Neuron (in vitro differentiated cells): Measurements from ENCODE around the gene DPH7.
"Not testable (repeated sequence)": the region's sequence is repeated elsewhere in the genome, so short reads cannot be mapped to it uniquely, and the experiment has no call there.

Source experiments
- H2AFZ ChIP-seq: one replicate; pipeline ENCODE4 v1.6.1; 2013; ENCODE audit warnings: low read depth, mild to moderate bottlenecking, inconsistent platforms, low read length, moderate library complexity
- H3K27me3 ChIP-seq: one replicate; pipeline ENCODE4 v1.6.1; 2013; ENCODE audit warnings: low read length; ENCODE audit not compliant: insufficient read depth
- H3K36me3 ChIP-seq: one replicate; pipeline ENCODE4 v1.6.1; 2013; ENCODE audit warnings: low read length; ENCODE audit not compliant: insufficient read depth
- H3K4me1 ChIP-seq: one replicate; pipeline ENCODE4 v1.6.1; 2013; ENCODE audit warnings: low read length; ENCODE audit not compliant: insufficient read depth
- H3K4me3 ChIP-seq: 2 replicates; pipeline ENCODE4 v1.5.1; 2013; ENCODE audit warnings: mild to moderate bottlenecking, low read length, moderate library complexity
- H3K9me3 ChIP-seq: one replicate; pipeline ENCODE4 v1.6.1; 2013; ENCODE audit warnings: low read length

Gene DPH7

DNA sequence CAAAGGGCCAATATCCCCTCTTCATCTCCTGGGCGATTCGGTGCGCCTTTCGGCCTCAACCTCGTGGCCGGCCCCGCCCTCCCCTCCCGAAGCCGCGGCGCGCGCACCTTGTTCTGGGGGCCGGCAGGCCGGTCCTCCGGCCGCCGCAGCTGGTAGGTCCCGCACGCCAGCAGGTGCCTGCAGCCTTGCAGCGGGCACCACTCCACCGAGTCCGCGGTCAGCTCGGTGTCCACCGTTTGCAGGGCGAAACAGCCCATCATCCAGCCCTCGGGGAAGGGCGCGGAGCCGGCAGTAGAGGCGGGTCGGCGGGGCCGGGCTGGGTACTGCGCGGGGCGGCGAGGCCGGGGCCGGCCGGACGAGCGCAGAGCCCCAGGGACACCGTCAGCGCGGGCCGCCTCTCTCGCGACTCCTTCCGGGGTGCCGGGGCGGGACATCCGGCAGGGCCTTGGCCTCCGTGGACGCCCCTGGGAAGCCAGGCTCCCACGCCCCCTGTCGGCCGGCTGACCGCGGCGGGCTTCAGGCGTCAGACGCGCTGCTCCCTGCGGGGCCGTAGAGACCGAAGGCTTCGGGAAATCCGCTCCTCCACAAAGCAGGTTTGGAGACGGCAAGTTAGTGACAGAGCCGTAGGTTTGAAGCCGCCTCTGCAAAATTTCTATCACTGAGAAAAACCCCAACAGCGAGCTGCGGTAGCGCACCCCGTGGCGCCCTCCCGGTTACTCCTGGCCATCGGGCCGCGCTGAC, at the start of gene DPH7:
Gene DPH7 (minus strand): TSS at position 408 of the 741 bp plus-strand sequence. CDS start 148 bp downstream, at position 260.
- H3K9me3 ChIP-seq = no peaks in the 10 kb centered on the region
- H3K36me3 ChIP-seq = peaks cover 47% of the 10 kb centered on the region
- H3K4me3 ChIP-seq = peak within 1 kb of the TSS; percentile 86
- peaks cover 12% of the 10 kb centered on the region for H3K4me1 ChIP-seq
- H2AFZ ChIP-seq = peak within 1 kb of the TSS; percentile 73
- H3K27me3 ChIP-seq = no peaks in the 10 kb centered on the region

DNA sequence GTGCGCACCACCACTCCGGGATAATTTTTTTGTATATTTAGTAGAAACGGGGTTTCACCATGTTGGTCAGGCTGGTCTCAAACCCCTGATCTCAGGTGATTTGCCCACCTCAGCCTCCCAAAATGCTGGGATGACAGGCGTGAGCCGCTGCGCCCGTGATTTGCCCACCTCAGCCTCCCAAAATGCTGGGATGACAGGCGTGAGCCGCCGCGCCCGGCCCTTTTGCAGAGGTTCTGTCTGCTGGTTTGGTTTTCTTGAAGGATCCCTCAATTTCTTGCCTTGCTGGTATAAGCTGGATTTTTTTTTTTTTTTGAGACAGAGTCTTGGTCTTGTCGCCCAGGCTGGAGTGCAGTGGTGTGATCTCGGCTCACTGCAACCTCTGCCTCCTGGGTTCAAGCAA, 48.7 kb upstream of the DPH7 start:
- H3K4me3 ChIP-seq, H3K4me1 ChIP-seq, H3K9me3 ChIP-seq, H3K27me3 ChIP-seq, H2AFZ ChIP-seq: not testable (repeated sequence)
- peaks cover 14% of the 10 kb centered on the region for H3K36me3 ChIP-seq

DNA sequence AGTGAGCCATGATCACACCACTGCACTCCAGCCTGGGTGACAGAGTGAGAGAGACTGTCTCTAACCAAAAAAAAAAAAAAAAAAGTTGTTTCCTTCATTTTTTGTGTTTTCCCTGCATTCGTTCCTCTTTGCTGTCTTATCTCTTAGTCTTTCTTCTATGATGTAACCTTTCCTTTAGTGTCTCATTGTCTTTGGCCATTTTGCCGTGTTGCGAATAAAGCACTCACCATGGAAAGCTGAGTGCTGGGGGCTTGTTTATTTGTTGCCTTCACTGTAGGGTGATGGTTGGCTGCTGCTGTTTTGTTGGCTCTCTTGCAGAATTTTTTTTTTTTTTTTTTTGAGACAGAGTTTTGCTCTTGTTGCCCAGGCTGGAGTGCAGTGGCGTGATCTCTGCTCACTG, 47.7 kb upstream of the DPH7 start:
- Histone ChIP-seq H3K27me3 (no peaks in the 10 kb centered on the region), H3K4me1 (peaks cover 8% of the 10 kb centered on the region), H2AFZ (no peak overlapping the region), H3K36me3 (peaks cover 12% of the 10 kb centered on the region), H3K4me3 (no peak overlapping the region), H3K9me3 (peaks cover 2% of the 10 kb centered on the region)

DNA sequence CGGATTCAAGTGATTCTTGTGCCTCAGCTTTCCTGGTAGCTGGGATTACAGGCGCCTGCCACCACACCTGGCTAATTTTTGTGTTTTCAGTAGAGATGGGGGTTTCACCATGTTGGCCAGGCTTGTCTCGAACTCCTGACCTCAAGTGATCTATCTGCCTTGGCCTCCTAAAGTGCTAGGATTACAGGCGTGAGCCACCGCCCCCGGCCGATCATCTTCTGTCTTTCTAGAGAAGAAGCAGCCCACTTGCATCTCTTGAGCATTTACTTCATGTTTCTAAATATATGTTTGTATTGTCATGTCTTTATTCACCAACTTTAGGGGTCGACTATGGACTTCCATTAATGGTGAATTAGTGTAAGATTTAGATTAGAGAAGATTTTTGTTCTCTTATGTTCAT, 43.5 kb upstream of the DPH7 start:
- H3K4me3 ChIP-seq, H3K9me3 ChIP-seq, H3K27me3 ChIP-seq, H2AFZ ChIP-seq: not testable (repeated sequence)
- Histone ChIP-seq H3K4me1 (peaks cover 28% of the 10 kb centered on the region), H3K36me3 (peaks cover 18% of the 10 kb centered on the region)

DNA sequence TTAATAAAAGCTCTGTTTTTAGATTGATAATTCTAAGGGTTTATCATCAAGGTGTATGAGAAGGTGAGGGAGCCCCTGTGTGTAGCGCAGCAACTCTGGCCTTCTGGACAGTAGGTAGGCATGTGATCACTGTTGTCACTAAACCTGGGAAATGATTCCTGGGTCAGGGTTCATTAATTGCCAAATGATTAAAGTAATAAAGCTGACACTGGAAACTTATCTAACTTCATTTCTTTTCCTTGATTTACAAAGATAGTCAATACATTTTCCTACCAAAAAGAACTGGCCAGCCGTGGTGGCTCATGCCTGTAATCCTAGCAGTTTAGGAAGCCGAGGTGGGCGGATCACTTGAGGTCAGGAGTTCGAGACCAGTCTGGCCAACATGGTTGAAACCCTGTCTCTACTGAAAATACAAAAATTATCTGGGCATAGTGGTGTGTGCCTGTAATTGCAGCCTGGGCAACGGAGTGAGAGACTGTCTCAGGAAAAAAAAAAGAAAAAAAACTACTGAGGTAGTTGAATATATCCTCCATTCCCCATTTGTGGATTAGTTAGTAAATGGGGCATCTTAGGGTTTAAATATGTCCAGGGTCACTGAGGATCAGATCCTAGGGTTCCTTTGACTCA, 42.5 kb upstream of the DPH7 start:
- Histone ChIP-seq H2AFZ (no peak overlapping the region), H3K9me3 (peaks cover 2% of the 10 kb centered on the region), H3K4me3 (no peak overlapping the region), H3K27me3 (no peaks in the 10 kb centered on the region), H3K4me1 (peaks cover 28% of the 10 kb centered on the region), H3K36me3 (peaks cover 24% of the 10 kb centered on the region)

DNA sequence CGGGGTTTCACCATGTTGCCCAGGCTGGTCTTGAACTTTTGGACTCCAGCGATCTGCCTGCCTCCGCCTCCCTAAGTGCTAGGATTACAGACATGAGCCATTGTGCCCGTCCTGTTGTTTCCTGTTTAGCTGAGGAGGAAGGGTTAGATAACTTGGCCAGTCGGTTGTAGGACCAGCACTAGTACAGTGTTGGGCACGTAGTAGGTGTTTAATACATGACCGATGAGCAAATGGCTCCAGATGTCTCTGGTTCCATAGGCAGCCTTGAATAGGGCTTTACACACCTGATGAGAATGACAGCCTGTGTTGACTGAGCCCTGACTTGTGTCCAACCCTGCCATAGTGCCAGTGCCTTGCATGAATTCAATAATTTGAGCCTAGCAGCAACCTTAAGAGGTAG, 41.9 kb upstream of the DPH7 start:
- Histone ChIP-seq H2AFZ (no peak overlapping the region), H3K4me1 (peaks cover 28% of the 10 kb centered on the region), H3K27me3 (no peaks in the 10 kb centered on the region), H3K9me3 (peaks cover 2% of the 10 kb centered on the region), H3K36me3 (peaks cover 30% of the 10 kb centered on the region), H3K4me3 (peak overlapping the region; percentile 98)

DNA sequence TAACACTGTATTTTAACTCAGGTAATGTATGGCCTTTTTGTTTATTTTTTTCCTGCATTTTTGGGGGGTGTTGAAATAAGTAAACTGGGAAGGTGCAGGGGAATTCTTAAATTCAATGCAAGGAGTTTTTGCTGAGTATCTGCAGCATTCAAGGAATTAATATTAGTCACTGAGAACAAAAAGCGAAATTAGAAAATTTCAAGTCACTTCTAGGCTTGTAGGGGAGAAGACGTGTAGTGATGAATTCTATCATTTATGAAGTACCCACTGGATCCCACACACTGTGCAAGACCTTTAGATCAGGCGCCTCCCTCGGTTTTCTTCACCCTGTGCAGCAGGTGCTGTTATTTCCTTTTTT, 41.3 kb upstream of the DPH7 start:
- no peaks in the 10 kb centered on the region for H3K27me3 ChIP-seq
- H3K4me1 ChIP-seq = peaks cover 28% of the 10 kb centered on the region
- H2AFZ ChIP-seq = no peak overlapping the region
- peak overlapping the region; percentile 98 for H3K4me3 ChIP-seq
- H3K36me3 ChIP-seq = peaks cover 32% of the 10 kb centered on the region
- H3K9me3 ChIP-seq = peaks cover 1% of the 10 kb centered on the region

DNA sequence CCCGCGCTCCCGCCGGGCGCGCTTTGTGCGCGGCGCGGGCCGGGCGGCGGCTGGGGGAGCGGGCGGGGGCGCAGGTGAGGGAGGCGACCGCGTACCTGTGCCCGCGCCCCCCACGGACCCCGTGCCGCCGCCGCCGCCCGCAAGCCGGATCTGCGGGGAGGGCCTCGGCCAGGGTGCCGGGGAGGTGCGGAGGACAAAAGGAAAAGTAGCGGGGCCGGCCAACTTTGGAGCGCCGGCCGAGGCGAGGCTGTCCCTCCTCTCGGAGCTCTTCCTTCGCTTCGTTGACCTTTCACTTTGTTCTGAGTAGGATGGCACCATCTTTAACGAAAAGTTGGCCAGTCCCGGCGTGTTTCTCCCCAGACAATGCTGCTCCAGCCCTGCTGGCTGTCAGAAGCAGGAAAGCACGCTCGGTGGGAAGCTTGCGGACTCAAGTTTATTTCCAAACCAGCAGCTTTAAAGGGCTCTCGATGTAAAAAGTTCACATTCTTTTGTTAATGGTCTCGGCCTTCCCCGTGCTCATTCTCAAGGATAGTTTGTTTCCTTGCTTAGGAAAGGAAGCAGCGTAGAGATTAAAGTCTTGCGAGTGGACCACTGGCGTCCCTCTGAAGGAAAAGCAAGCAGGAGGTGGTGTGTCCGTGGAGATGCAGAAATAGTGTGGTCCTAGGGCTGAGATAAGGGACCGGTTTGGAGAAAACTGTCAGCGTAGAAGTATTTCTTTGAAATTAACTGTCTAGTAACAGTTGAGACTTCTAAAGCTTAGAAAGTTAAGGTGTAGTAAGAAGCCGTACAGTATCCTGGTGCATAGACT, 40.7 kb upstream of the DPH7 start:
- no peaks in the 10 kb centered on the region for H3K9me3 ChIP-seq
- no peak overlapping the region for H2AFZ ChIP-seq
- peaks cover 28% of the 10 kb centered on the region for H3K4me1 ChIP-seq
- H3K36me3 ChIP-seq = peaks cover 32% of the 10 kb centered on the region
- H3K4me3 ChIP-seq = peak overlapping the region; percentile 98
- H3K27me3 ChIP-seq = no peaks in the 10 kb centered on the region

DNA sequence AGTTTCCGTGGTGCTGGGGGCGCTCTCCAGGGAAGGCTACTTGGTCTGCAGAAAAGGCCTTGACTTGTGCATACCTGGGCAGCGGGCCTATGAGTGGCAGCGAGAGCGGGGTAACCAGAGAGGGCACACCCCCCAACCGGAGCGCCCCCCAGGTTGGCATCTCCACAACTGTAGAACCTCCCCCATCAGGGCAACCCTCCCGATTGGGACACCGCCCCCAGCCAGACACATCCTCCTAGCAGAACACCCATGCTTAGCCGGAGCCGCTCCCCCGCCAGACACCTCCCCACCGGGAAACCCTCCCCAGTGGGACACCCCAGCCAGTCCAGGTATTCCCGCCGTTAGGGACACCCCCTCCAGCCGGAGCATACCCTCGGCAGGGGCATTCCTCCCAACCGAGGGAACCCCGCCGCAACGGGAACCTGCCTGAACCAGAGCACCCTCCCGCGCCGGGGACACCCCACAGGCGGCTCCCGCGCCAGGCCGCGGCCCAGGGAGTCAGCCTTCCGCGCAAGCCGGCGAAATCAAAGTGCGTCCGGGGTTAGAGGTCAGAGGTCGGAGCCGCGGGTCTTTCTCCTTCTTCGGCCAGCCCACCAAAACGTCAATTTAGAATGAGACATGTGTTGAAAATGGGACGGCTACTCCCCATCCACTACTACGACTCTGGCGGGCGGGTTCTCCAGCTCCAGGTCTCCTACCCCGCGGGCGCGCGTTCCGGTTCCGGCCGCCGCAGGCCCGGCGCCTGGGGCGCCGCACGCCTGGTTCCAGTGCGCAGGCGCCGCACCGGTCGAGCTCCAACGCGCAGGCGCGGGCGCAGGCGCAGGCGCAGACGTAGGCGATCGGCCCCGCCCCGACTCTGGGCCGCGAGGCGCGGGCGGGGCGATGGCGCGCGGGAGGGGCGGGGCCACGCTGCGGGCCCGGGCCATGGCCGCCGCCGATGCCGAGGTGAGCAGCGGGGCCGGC, 39.7 kb upstream of the DPH7 start, which contains the start of gene EHMT1:
Gene EHMT1 (plus strand): TSS at position 901 of the 963 bp plus-strand sequence. CDS start 24 bp downstream, at position 925.
- H3K36me3 ChIP-seq = peaks cover 37% of the 10 kb centered on the region
- no peaks in the 10 kb centered on the region for H3K9me3 ChIP-seq
- H2AFZ ChIP-seq = peak within 1 kb of the TSS; percentile 32
- peaks cover 28% of the 10 kb centered on the region for H3K4me1 ChIP-seq
- H3K27me3 ChIP-seq = no peaks in the 10 kb centered on the region
- H3K4me3 ChIP-seq = peak within 1 kb of the TSS; percentile 98

DNA sequence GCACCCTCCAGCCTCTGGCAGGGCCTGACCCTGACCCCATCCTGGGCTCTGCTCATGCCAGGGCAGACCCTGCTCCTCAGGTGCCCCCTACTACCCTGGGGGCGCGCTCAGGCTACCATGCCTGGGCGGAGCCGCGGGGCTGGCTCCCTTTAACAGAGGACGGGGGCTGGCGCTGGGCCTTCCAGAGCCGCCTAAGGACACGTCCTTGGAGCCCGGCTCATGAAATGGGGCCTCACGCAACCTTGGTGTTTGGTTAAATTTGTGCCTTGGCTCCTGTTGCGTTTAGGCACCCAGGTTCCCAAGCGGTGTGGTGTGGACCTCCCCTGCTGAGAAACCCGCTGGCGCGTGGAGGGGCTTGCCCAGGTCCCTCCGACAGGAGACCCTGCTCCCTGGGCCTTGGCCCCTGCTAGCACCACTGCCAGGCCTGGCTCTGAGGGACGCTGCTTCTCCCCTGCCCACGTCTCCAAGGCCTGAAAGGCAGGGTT, 36.7 kb upstream of the DPH7 start:
- H2AFZ ChIP-seq = no peak overlapping the region
- H3K9me3 ChIP-seq = no peaks in the 10 kb centered on the region
- H3K4me1 ChIP-seq = peaks cover 16% of the 10 kb centered on the region
- no peaks in the 10 kb centered on the region for H3K27me3 ChIP-seq
- no peak overlapping the region for H3K4me3 ChIP-seq
- peaks cover 24% of the 10 kb centered on the region for H3K36me3 ChIP-seq

DNA sequence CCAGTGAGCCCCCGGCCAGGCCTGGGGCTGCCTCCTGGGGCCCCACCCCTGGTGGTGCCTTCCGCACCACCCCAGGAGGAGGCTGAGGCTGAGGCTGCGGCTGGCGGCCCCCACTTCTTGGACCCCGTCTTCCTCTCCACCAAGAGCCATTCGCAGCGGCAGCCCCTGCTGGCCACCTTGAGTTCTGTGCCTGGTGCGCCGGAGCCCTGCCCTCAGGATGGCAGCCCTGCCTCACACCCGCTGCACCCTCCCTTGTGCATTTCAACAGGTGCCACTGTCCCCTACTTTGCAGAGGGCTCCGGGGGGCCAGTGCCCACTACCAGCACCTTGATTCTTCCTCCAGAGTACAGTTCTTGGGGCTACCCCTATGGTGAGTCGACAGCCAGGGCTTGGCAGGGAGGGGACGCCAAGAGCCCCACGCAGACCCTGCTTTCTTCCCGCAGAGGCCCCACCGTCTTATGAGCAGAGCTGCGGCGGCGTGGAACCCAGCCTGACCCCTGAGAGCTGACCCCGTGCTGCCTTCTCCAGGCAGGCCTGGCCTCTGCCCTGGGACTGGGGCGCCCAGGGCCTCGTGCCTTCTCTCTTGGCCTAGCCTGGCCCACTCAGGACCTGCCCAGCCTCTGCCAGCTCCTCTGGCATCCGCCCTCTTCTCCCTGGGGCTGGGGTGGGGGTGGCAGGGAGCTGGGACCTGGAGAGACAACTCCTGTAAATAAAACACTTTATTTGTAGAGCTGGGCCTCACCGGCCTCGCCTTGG, 36.1 kb upstream of the DPH7 start:
- Histone ChIP-seq H3K4me3 (no peak overlapping the region), H3K4me1 (peaks cover 11% of the 10 kb centered on the region), H3K9me3 (no peaks in the 10 kb centered on the region), H2AFZ (no peak overlapping the region), H3K36me3 (peaks cover 23% of the 10 kb centered on the region), H3K27me3 (no peaks in the 10 kb centered on the region)
